GM12878 (cell line): ENCODE measurements around the gene MAT1A.

Experiments
- EP300 ChIP-seq, 2 experiments: fragments of 150-350 bp in 1 of 2; IDR thresholded peaks; 2 replicates each; pipeline ENCODE4 v1.6.1; 2011 to 2012; ENCODE audit warnings: low read depth in 2 of 2, low read length in 2 of 2, borderline replicate concordance in 1 of 2, improper control_type of control experiment in 1 of 2, inconsistent platforms in 1 of 2; ENCODE audit not compliant: control insufficient read depth in 1 of 2
- SPI1 ChIP-seq: IDR thresholded peaks from 2 replicates; pipeline ENCODE4 v1.6.1; 2011; ENCODE audit warnings: low read depth, mild to moderate bottlenecking, low read length, moderate library complexity, borderline replicate concordance; ENCODE audit not compliant: insufficient read depth

GRCh38 chr10:80322158-80322557, 32.7 kb upstream of the MAT1A start:
- TF ChIP-seq SPI1 (no peak), EP300 (IDR thresholded peaks at IDR 0.05; ENCODE audit: borderline replicate concordance in 1 of 2, control insufficient read depth in 1 of 2, low read depth in 2 of 2, low read length in 2 of 2) (no peak)
